Measurements from ENCODE around the gene SYNPO2.

DNA sequence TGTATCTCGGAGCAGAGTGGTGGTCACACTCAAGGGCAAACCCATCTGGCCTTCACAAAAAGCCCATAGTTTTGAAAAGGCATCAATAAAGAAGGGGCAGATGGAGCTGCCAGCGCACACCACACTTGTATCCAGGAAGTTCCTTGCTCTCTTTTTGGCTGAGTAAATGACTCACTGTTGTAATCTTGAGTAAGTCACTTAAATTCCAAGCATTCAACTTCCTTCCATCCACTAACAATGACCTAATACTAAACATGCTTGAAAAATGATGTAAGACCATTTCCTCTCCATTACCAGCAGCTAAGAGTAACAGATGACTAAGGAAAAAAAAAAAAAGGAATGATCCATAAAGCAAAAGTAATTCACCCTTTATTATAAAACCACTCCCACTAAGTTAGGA, 214.6 kb downstream of the SYNPO2 start:
- no peak for TF ChIP-seq GATA2 (IDR thresholded peaks at IDR 0.05; ENCODE audit: low read depth, low read length)
- no peak for TF ChIP-seq GATA3 (IDR thresholded peaks at IDR 0.05; ENCODE audit: low read depth, low read length)

All from SH-SY5Y (cell line).